Mucosa of stomach (tissue), 1 donor: Measurements from ENCODE around the gene GLB1L3.

ENCODE experiments used
- H3K27me3 ChIP-seq: one replicate; pipeline ENCODE4 v1.7.0; 2013; ENCODE audit warnings: mild to moderate bottlenecking, low read length; ENCODE audit not compliant: control insufficient read depth, insufficient read depth
- H3K36me3 ChIP-seq: one replicate; pipeline ENCODE4 v1.7.0; 2013; ENCODE audit warnings: low read length; ENCODE audit not compliant: control insufficient read depth, insufficient read depth
- H3K4me1 ChIP-seq: one replicate; pipeline ENCODE4 v1.7.0; 2013; ENCODE audit warnings: mild to moderate bottlenecking, low read length; ENCODE audit not compliant: control insufficient read depth, insufficient read depth
- H3K4me3 ChIP-seq: one replicate; pipeline ENCODE4 v1.7.0; 2013; ENCODE audit warnings: low read length
- H3K9ac ChIP-seq: one replicate; pipeline ENCODE4 v1.7.0; 2013; ENCODE audit warnings: mild to moderate bottlenecking, low read length, moderate library complexity
- H3K9me3 ChIP-seq: one replicate; pipeline ENCODE4 v1.7.0; 2013; ENCODE audit warnings: mild to moderate bottlenecking, low read length, moderate library complexity; ENCODE audit not compliant: control insufficient read depth
- donor health status: Pancreatic carcinoma.

Gene GLB1L3

GRCh38 chr11:134358165-134358855, 82.1 kb downstream of the GLB1L3 start:
- Histone ChIP-seq H3K36me3 (no peaks in the 10 kb centered on the region), H3K9ac (no peak overlapping the region), H3K4me1 (no peaks in the 10 kb centered on the region), H3K4me3 (no peak overlapping the region), H3K9me3 (no peaks in the 10 kb centered on the region), H3K27me3 (no peaks in the 10 kb centered on the region)

GRCh38 chr11:134358856-134359490, 82.8 kb downstream of the GLB1L3 start:
- H3K4me1 ChIP-seq = no peaks in the 10 kb centered on the region
- no peak overlapping the region for H3K4me3 ChIP-seq
- H3K36me3 ChIP-seq = no peaks in the 10 kb centered on the region
- no peaks in the 10 kb centered on the region for H3K9me3 ChIP-seq
- no peak overlapping the region for H3K9ac ChIP-seq
- H3K27me3 ChIP-seq = no peaks in the 10 kb centered on the region

- Histone ChIP-seq H3K27me3 (no peaks in the 10 kb centered on the region), H3K4me1 (no peaks in the 10 kb centered on the region), H3K9ac (no peak overlapping the region), H3K9me3 (no peaks in the 10 kb centered on the region), H3K36me3 (no peaks in the 10 kb centered on the region), H3K4me3 (no peak overlapping the region)
Measured at GRCh38 chr11:134359646-134360045, 83.5 kb downstream of the GLB1L3 start.

GRCh38 chr11:134360050-134360835, 84.1 kb downstream of the GLB1L3 start:
- no peak overlapping the region for H3K9ac ChIP-seq
- H3K9me3 ChIP-seq = no peaks in the 10 kb centered on the region
- H3K27me3 ChIP-seq = no peaks in the 10 kb centered on the region
- H3K36me3 ChIP-seq = no peaks in the 10 kb centered on the region
- H3K4me1 ChIP-seq = no peaks in the 10 kb centered on the region
- no peak overlapping the region for H3K4me3 ChIP-seq

GRCh38 chr11:134361661-134362060, 85.5 kb downstream of the GLB1L3 start:
- Histone ChIP-seq H3K4me3 (no peak overlapping the region), H3K27me3 (no peaks in the 10 kb centered on the region)

GRCh38 chr11:134362192-134362901, 86.2 kb downstream of the GLB1L3 start:
- Histone ChIP-seq H3K9me3 (no peaks in the 10 kb centered on the region), H3K27me3 (no peaks in the 10 kb centered on the region), H3K9ac (no peak overlapping the region), H3K4me1 (no peaks in the 10 kb centered on the region), H3K36me3 (no peaks in the 10 kb centered on the region), H3K4me3 (no peak overlapping the region)

More at GRCh38 chr11:134361661-134362060, 85.5 kb downstream of the GLB1L3 start:
- no peaks in the 10 kb centered on the region for H3K4me1 ChIP-seq
- no peaks in the 10 kb centered on the region for H3K36me3 ChIP-seq
- no peaks in the 10 kb centered on the region for H3K9me3 ChIP-seq
- no peak overlapping the region for H3K9ac ChIP-seq

GRCh38 chr11:134363161-134363560, 87.0 kb downstream of the GLB1L3 start:
- Histone ChIP-seq H3K4me3 (no peak overlapping the region), H3K36me3 (no peaks in the 10 kb centered on the region), H3K4me1 (no peaks in the 10 kb centered on the region), H3K9me3 (no peaks in the 10 kb centered on the region), H3K27me3 (no peaks in the 10 kb centered on the region), H3K9ac (no peak overlapping the region)

GRCh38 chr11:134363592-134363991, 87.4 kb downstream of the GLB1L3 start:
- H3K9ac ChIP-seq = no peak overlapping the region
- H3K27me3 ChIP-seq = no peaks in the 10 kb centered on the region
- no peaks in the 10 kb centered on the region for H3K9me3 ChIP-seq
- no peaks in the 10 kb centered on the region for H3K36me3 ChIP-seq
- no peaks in the 10 kb centered on the region for H3K4me1 ChIP-seq
- H3K4me3 ChIP-seq = no peak overlapping the region

GRCh38 chr11:134364261-134364660, 88.1 kb downstream of the GLB1L3 start:
- no peaks in the 10 kb centered on the region for H3K4me1 ChIP-seq
- no peaks in the 10 kb centered on the region for H3K36me3 ChIP-seq
- H3K4me3 ChIP-seq = no peak overlapping the region
- H3K9me3 ChIP-seq = no peaks in the 10 kb centered on the region
- H3K27me3 ChIP-seq = no peaks in the 10 kb centered on the region
- H3K9ac ChIP-seq = no peak overlapping the region

GRCh38 chr11:134365011-134365925, 89.1 kb downstream of the GLB1L3 start:
- no peaks in the 10 kb centered on the region for H3K9me3 ChIP-seq

GRCh38 chr11:134366254-134366653, 90.1 kb downstream of the GLB1L3 start:
- Histone ChIP-seq H3K4me3 (no peak overlapping the region), H3K27me3 (no peaks in the 10 kb centered on the region), H3K9me3 (no peaks in the 10 kb centered on the region), H3K9ac (no peak overlapping the region), H3K4me1 (no peaks in the 10 kb centered on the region), H3K36me3 (no peaks in the 10 kb centered on the region)

More at GRCh38 chr11:134365011-134365925, 89.1 kb downstream of the GLB1L3 start:
- no peaks in the 10 kb centered on the region for H3K36me3 ChIP-seq
- no peak overlapping the region for H3K9ac ChIP-seq
- H3K4me1 ChIP-seq = no peaks in the 10 kb centered on the region
- H3K4me3 ChIP-seq = no peak overlapping the region
- H3K27me3 ChIP-seq = no peaks in the 10 kb centered on the region
